Endothelial cell of umbilical vein (primary cell): ENCODE results near the gene POU6F2. TPM values are rescaled to one million over a fixed set of nuclear protein-coding genes. Genes with fewer than 3 reads are reported as not detected.

Experiments used
- BruUV-seq: library from RNA; stranded (reverse); fragments of 400-500 nt; replicated peaks from 2 replicates; lab custom pipeline; 2021; lab: Mats Ljungman, UMichigan
- CTCF ChIA-PET: fragments of 300-600, 350-600 bp; sonication (Branson Sonifier 250); formaldehyde crosslinking; loops from one replicate; lab custom pipeline; 2021; ENCODE audit warnings: antibody characterized with exemption, inconsistent platforms; lab: Charles Lee
- POLR2A ChIA-PET: fragments of 300-600, 350-600 bp; sonication (Branson Sonifier 250); formaldehyde crosslinking; loops from one replicate; lab custom pipeline; 2021; ENCODE audit warnings: antibody characterized with exemption, inconsistent platforms; lab: Charles Lee
- DNase-seq: peaks from one replicate; pipeline ENCODE4 v3.0.0-alpha.2; 2011; ENCODE audit warnings: low read depth, low spot score
- FAIRE-seq: peaks from 2 replicates; lab custom pipeline; 2011; peaks lifted over from hg19 to GRCh38; lab: Jason Lieb, UNC
- H2AFZ ChIP-seq: 2 replicates; pipeline ENCODE4 v1.6.0; 2012; ENCODE audit warnings: low read depth, low read length, control low read depth, inconsistent platforms
- H3K27ac ChIP-seq: 2 replicates; pipeline ENCODE4 v1.5.1; 2011; ENCODE audit warnings: low read depth, mild to moderate bottlenecking, control low read depth, low read length, moderate library complexity; ENCODE audit not compliant: insufficient read depth
- H3K27me3 ChIP-seq, 2 experiments: 2 replicates each; pipeline versions ENCODE4 v1.6.0 to v1.6.1; 2011; ENCODE audit warnings: low read length in 2 of 2, mixed read lengths in 1 of 2; ENCODE audit not compliant: control insufficient read depth in 2 of 2, insufficient read depth in 2 of 2
- H3K36me3 ChIP-seq, 2 experiments: 2 replicates in 1 of 2; 3 replicates in 1 of 2; pipeline ENCODE4 v1.5.1; 2011; ENCODE audit warnings: low read length in 2 of 2, mild to moderate bottlenecking in 1 of 2, moderate library complexity in 1 of 2; ENCODE audit not compliant: control insufficient read depth in 2 of 2, insufficient read depth in 2 of 2; ENCODE audit errors: extremely low read depth in 1 of 2
- H3K4me1 ChIP-seq: 3 replicates; pipeline ENCODE4 v1.5.1; 2011; ENCODE audit warnings: mild to moderate bottlenecking, low read length; ENCODE audit not compliant: control insufficient read depth, insufficient read depth; ENCODE audit errors: extremely low read depth
- H3K4me2 ChIP-seq: 2 replicates; pipeline ENCODE4 v1.6.1; 2011; ENCODE audit warnings: low read length, control low read depth, mixed read lengths; ENCODE audit not compliant: insufficient read depth
- H3K4me3 ChIP-seq, 3 experiments: fragments of 200-600 bp in 1 of 3; sonication (generic), shearing (Covaris generic) in 1 of 3; replicated peaks in 1 of 3; 2 replicates each; pipeline ENCODE4 v1.5.1; 2011 to 2016; ENCODE audit warnings: control low read depth in 3 of 3, low read length in 3 of 3, mild to moderate bottlenecking in 2 of 3, inconsistent platforms in 1 of 3, low read depth in 1 of 3, moderate library complexity in 1 of 3; ENCODE audit not compliant: insufficient read depth in 1 of 3
- H3K79me2 ChIP-seq: 2 replicates; pipeline ENCODE4 v1.6.0; 2012; ENCODE audit warnings: low read length, inconsistent platforms; ENCODE audit not compliant: control insufficient read depth, insufficient read depth
- H3K9ac ChIP-seq: replicated peaks from 2 replicates; pipeline ENCODE3; 2011; ENCODE audit warnings: low read length, control low read depth; ENCODE audit not compliant: insufficient read depth; ENCODE audit errors: extremely low read depth
- H3K9me1 ChIP-seq: replicated peaks from 3 replicates; pipeline ENCODE4 v1.6.0; 2011; ENCODE audit warnings: mild to moderate bottlenecking, low read length; ENCODE audit not compliant: control insufficient read depth, insufficient read depth; ENCODE audit errors: extremely low read depth
- H3K9me3 ChIP-seq: replicated peaks from 2 replicates; pipeline ENCODE4 v1.5.1; 2012; ENCODE audit warnings: low read length, inconsistent platforms; ENCODE audit not compliant: control insufficient read depth, insufficient read depth
- H4K20me1 ChIP-seq: replicated peaks from 2 replicates; pipeline ENCODE3; 2011; ENCODE audit warnings: mild to moderate bottlenecking, low read length; ENCODE audit not compliant: control insufficient read depth, insufficient read depth; ENCODE audit errors: extremely low read depth
- CTCF ChIP-seq, 2 donors: IDR thresholded peaks; 1 replicate in 1 of 2; 2 replicates in 1 of 2; pipeline ENCODE4 v1.5.1; 2011; ENCODE audit warnings: low read length in 2 of 2, mild to moderate bottlenecking in 2 of 2, moderate library complexity in 2 of 2, control low read depth in 1 of 2, inconsistent platforms in 1 of 2, low read depth in 1 of 2; ENCODE audit not compliant: insufficient read depth in 1 of 2; ENCODE audit errors: extremely low read depth in 1 of 2
- EZH2 ChIP-seq: IDR thresholded peaks from 2 replicates; pipeline ENCODE4 v1.6.1; 2012; ENCODE audit warnings: borderline replicate concordance, low read depth, mild to moderate bottlenecking, moderate library complexity, low read length, inconsistent platforms; ENCODE audit not compliant: severe bottlenecking
- FOS ChIP-seq: IDR thresholded peaks from 2 replicates; pipeline ENCODE4 v1.6.1; 2011; ENCODE audit warnings: mild to moderate bottlenecking, low read length, moderate library complexity, borderline replicate concordance; ENCODE audit not compliant: insufficient read depth
- GATA2 ChIP-seq: IDR thresholded peaks from 2 replicates; pipeline ENCODE4 v1.7.0; 2011; ENCODE audit warnings: low read depth, mild to moderate bottlenecking, moderate library complexity, mixed read lengths, low read length; ENCODE audit not compliant: insufficient read length, insufficient read depth
- JUN ChIP-seq: IDR thresholded peaks from 2 replicates; pipeline ENCODE4 v1.6.1; 2011; ENCODE audit warnings: borderline replicate concordance, low read depth; ENCODE audit not compliant: insufficient read length, insufficient read depth
- MYC ChIP-seq: IDR thresholded peaks from one replicate; pipeline ENCODE4 v1.6.1; 2011; ENCODE audit warnings: mild to moderate bottlenecking, low read depth, low read length
- POLR2A ChIP-seq: IDR thresholded peaks from 2 replicates; pipeline ENCODE4 v1.6.1; 2012; ENCODE audit warnings: low read depth, mild to moderate bottlenecking, control low read depth, low read length
- POLR2AphosphoS5 ChIP-seq: IDR thresholded peaks from 2 replicates; pipeline ENCODE4 v1.6.1; 2012; ENCODE audit warnings: low read depth, mild to moderate bottlenecking, control low read depth, low read length, moderate library complexity; ENCODE audit not compliant: insufficient read depth
- dilution Hi-C: fragments of 300-500 bp; cut with MboI; formaldehyde crosslinking; loops from one replicate; pipeline ENCODE4 v1.15.0; 2019; ENCODE audit warnings: low sequenced_read_pairs; ENCODE audit not compliant: extremely low pct_ligation_motif_present
- intact Hi-C: fragments of 100-400 bp; cut with micrococcal nuclease; formaldehyde crosslinking; loops from one replicate; pipeline ENCODE4 v1.10.0; 2022
- polyA plus RNA-seq, 4 experiments: library from polyadenylated mRNA; depleted of rRNA in 3 of 4; stranded (reverse) in 3 of 4; unstranded in 1 of 4; fragments of >200 nt; gene quantifications; 2 replicates each; pipeline versions ENCODE4 v1.2.1 to v1.2.3, GENCODE V29; 2011 to 2012; ENCODE audit warnings: missing spikeins in 1 of 4
- total RNA-seq: library from RNA; stranded (reverse); gene quantifications from 2 replicates; pipeline ENCODE4 v1.2.3, GENCODE V29; 2021
- TF ChIP-seq, protein P1 (sequence below): IDR thresholded peaks from 2 replicates; pipeline ENCODE4 v1.6.1; 2011; ENCODE audit not compliant: insufficient read depth, insufficient read length

POU6F2 gene
- total and polyA plus RNA-seq, 2 donors (not counting 3 experiments of a cell fraction or from before 2014, with no cell fraction given) = 0.29 TPM; not detected in 1

GRCh38 chr7:39355664-39356063 lies 378.0 kb downstream of the POU6F2 start:
- FAIRE-seq (no peak), DNase-seq (no peak)
- POLR2A ChIA-PET = no interaction called here
- Histone ChIP-seq H3K9me1 (no peaks in the 10 kb centered on the region), H4K20me1 (no peaks in the 10 kb centered on the region), H3K9me3 (no peaks in the 10 kb centered on the region), H3K4me3 (no peak overlapping the region), H3K27me3 (peaks cover 2 to 9% of the 10 kb centered on the region in 2 experiments), H3K4me2 (no peak overlapping the region), H2AFZ (no peak overlapping the region), H3K36me3 (no peaks in the 10 kb centered on the region), H3K9ac (no peak overlapping the region), H3K79me2 (no peaks in the 10 kb centered on the region), H3K4me1 (no peaks in the 10 kb centered on the region), H3K27ac (no peak overlapping the region)
- TF ChIP-seq, protein P1, sequence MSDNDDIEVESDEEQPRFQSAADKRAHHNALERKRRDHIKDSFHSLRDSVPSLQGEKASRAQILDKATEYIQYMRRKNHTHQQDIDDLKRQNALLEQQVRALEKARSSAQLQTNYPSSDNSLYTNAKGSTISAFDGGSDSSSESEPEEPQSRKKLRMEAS = no peak
- TF ChIP-seq POLR2AphosphoS5 (no peak), MYC (no peak)
- intact Hi-C loops (no loop called here), dilution Hi-C loops (no loop called here)
- CTCF ChIA-PET = interaction anchor here (1.1 kb wide), 1 partner anchor 424 kb away, joined by 3 read pairs; no protein-coding TSS in a partner anchor
- no TSS peak for BruUV-seq

DNA sequence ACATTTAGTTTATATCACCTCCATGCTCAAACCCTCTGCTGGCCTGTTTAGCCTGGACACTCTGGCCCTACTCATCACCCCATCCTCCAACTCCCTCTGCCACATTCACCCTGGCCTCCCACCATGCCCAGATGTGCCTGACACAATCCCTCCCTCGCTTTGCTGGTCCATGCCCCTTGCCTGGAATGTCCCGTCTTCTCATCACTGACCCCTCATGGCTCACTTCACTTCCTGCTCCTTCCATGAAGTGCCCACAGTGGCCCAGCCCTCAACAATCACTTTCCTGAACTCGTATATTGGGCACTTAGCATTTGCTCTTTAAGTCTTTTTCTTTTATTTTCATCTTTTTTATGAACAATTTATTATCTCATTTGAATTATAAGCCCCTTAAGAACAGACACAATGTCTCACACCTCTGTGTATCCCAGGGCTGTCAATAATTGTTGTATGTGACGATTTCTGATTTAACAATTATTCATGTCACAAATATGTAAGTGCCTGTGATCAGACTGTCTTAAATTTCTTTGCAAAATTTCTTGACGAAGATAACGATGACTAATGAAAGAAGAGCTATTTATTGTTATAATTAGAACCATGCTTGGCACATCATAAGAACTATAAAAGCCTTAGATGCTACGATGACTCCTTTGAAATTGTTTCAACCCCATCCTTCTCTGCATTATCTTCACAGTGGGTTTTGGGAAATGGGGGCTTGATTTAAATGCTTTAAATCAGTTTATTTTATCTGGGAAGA lies 378.6 kb downstream of the POU6F2 start:
- H3K27ac ChIP-seq = no peak overlapping the region
- CTCF ChIA-PET = interaction anchor here (1.1 kb wide), 1 partner anchor 424 kb away, joined by 3 read pairs; no protein-coding TSS in a partner anchor
- H3K4me2 ChIP-seq = no peak overlapping the region
- FAIRE-seq (no peak), DNase-seq (no peak)
- H3K27me3 ChIP-seq = peaks cover 2 to 9% of the 10 kb centered on the region in 2 experiments
- intact Hi-C loops (no loop called here), dilution Hi-C loops (no loop called here)
- H3K79me2 ChIP-seq = no peaks in the 10 kb centered on the region
- POLR2A ChIA-PET = no interaction called here
- TF ChIP-seq MYC (no peak), EZH2 (no peak), GATA2 (no peak), POLR2AphosphoS5 (no peak), CTCF (IDR thresholded peaks at IDR 0.05; ENCODE audit: extremely low read depth in 1 of 2, insufficient read depth in 1 of 2, low read depth in 1 of 2, low read length in 2 of 2) (no peak), FOS (no peak), POLR2A (no peak), JUN (no peak)
- TF ChIP-seq, protein P1 = no peak
- H3K9me3 ChIP-seq = no peaks in the 10 kb centered on the region
- no peak overlapping the region for H2AFZ ChIP-seq
- no peak overlapping the region for H3K4me3 ChIP-seq
- no TSS peak for BruUV-seq
- no peaks in the 10 kb centered on the region for H4K20me1 ChIP-seq
- H3K4me1 ChIP-seq = no peaks in the 10 kb centered on the region
- H3K9me1 ChIP-seq = no peaks in the 10 kb centered on the region
- no peaks in the 10 kb centered on the region for H3K36me3 ChIP-seq
- no peak overlapping the region for H3K9ac ChIP-seq
